Measurements from ENCODE around the gene TSPAN12.

DNA sequence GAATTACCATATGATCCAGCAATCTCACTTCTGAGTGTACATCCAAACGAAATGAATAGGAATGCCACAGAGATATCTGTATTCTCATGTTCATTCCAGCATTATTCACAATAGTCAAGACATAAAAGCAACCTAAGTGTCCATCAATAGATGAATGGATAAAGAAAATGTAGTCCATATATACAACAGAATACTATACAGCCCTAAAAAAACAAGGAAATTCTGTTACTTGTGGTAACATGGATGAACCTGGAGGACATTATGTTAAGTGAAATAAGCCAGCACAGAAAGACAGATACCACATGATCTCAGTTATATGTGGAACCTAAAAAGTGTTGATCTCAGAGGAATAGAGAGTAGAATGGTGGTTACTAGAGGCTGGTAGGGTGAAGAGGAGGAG lies 26.7 kb downstream of the TSPAN12 start:
- TF ChIP-seq, protein P1, sequence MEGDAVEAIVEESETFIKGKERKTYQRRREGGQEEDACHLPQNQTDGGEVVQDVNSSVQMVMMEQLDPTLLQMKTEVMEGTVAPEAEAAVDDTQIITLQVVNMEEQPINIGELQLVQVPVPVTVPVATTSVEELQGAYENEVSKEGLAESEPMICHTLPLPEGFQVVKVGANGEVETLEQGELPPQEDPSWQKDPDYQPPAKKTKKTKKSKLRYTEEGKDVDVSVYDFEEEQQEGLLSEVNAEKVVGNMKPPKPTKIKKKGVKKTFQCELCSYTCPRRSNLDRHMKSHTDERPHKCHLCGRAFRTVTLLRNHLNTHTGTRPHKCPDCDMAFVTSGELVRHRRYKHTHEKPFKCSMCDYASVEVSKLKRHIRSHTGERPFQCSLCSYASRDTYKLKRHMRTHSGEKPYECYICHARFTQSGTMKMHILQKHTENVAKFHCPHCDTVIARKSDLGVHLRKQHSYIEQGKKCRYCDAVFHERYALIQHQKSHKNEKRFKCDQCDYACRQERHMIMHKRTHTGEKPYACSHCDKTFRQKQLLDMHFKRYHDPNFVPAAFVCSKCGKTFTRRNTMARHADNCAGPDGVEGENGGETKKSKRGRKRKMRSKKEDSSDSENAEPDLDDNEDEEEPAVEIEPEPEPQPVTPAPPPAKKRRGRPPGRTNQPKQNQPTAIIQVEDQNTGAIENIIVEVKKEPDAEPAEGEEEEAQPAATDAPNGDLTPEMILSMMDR (optimal IDR thresholded peaks at IDR 0.05 in 1 of 3, IDR thresholded peaks at IDR 0.05 in 1 of 3, conservative IDR thresholded peaks at IDR 0.05 in 1 of 3; ENCODE audit: extremely low read depth in 1 of 3, insufficient read depth in 2 of 3, low read length in 3 of 3) = no peak
- no peak for TF ChIP-seq EZH2 (IDR thresholded peaks at IDR 0.05; ENCODE audit: low read length)
